HG02970 (cell line): ENCODE measurements around the gene TRPV2.
"Not testable (repeated sequence)": the region's sequence is repeated elsewhere in the genome, so short reads cannot be mapped to it uniquely, and the experiment has no call there.

Experiments used
- ATAC-seq: cut with Tn5 transposase; IDR thresholded peaks from one replicate; pipeline ENCODE4 v1.9.1; 2021; ENCODE audit warnings: mild to moderate bottlenecking, moderate library complexity, moderate number of reproducible peaks; ENCODE audit not compliant: unreplicated experiment, low FRiP score

Gene TRPV2

GRCh38 chr17:16403847-16404246 is 11.5 kb upstream of the TRPV2 start:
- ATAC-seq: not testable (repeated sequence)

- no peak for ATAC-seq
These were observed 8.4 kb upstream of the TRPV2 start for GRCh38 chr17:16406742-16407674.

- ATAC-seq: peak; percentile 84
These were observed 7.3 kb upstream of the TRPV2 start for GRCh38 chr17:16407911-16408588.

GRCh38 chr17:16417399-16417798 is 2.0 kb downstream of the TRPV2 start:
- ATAC-seq: no peak

GRCh38 chr17:16417896-16418684 is 2.7 kb downstream of the TRPV2 start:
- ATAC-seq: no peak

GRCh38 chr17:16418685-16419068 is 3.3 kb downstream of the TRPV2 start:
- ATAC-seq: no peak

GRCh38 chr17:16419074-16419928 is 3.9 kb downstream of the TRPV2 start:
- ATAC-seq: no peak

GRCh38 chr17:16419929-16420271 is 4.5 kb downstream of the TRPV2 start:
- ATAC-seq: no peak

GRCh38 chr17:16422416-16422815 is 7.0 kb downstream of the TRPV2 start:
- no peak for ATAC-seq

- no peak for ATAC-seq
These were observed 8.0 kb downstream of the TRPV2 start for GRCh38 chr17:16423226-16423872.

GRCh38 chr17:16425202-16425601 is 9.8 kb downstream of the TRPV2 start:
- no peak for ATAC-seq

GRCh38 chr17:16425698-16426659 is 10.6 kb downstream of the TRPV2 start:
- no peak for ATAC-seq

- no peak for ATAC-seq
These were observed 11.6 kb downstream of the TRPV2 start for GRCh38 chr17:16427020-16427419.

GRCh38 chr17:16428098-16428882 is 12.9 kb downstream of the TRPV2 start:
- no peak for ATAC-seq

GRCh38 chr17:16429083-16429482 is 13.7 kb downstream of the TRPV2 start:
- ATAC-seq: no peak

- no peak for ATAC-seq
These were observed 15.3 kb downstream of the TRPV2 start for GRCh38 chr17:16430650-16431049.

GRCh38 chr17:16432017-16432416 is 16.6 kb downstream of the TRPV2 start:
- ATAC-seq: no peak

GRCh38 chr17:16433514-16433913 is 18.1 kb downstream of the TRPV2 start:
- no peak for ATAC-seq
